Neural cell (in vitro differentiated cells): ENCODE measurements around the gene SHMT1.

ENCODE experiments used
- CTCF ChIP-seq: fragments of 450-650 bp; IDR thresholded peaks from 2 replicates; pipeline ENCODE4 v1.5.1; 2014; ENCODE audit warnings: antibody characterized with exemption, mild to moderate bottlenecking, moderate library complexity; ENCODE audit not compliant: poor library complexity, severe bottlenecking
- EP300 ChIP-seq: fragments of 450-650 bp; conservative IDR thresholded peaks from 2 replicates; pipeline ENCODE4 v1.6.1; 2014; ENCODE audit warnings: antibody characterized with exemption, mild to moderate bottlenecking, moderate library complexity; ENCODE audit not compliant: poor library complexity, severe bottlenecking
- EZH2 ChIP-seq: fragments of 200-600, 300-800 bp; shearing (Covaris generic), sonication (generic); IDR thresholded peaks from 2 replicates; pipeline ENCODE4 v1.6.1; 2014; ENCODE audit warnings: antibody characterized with exemption, low read length, borderline replicate concordance, mild to moderate bottlenecking; ENCODE audit not compliant: insufficient read depth, poor library complexity, severe bottlenecking
- MXI1 ChIP-seq: fragments of 450-650 bp; conservative IDR thresholded peaks from 2 replicates; pipeline ENCODE4 v1.6.1; 2014; ENCODE audit warnings: antibody characterized with exemption, mild to moderate bottlenecking; ENCODE audit not compliant: poor library complexity, severe bottlenecking
- POLR2AphosphoS5 ChIP-seq: IDR thresholded peaks from 2 replicates; pipeline ENCODE4 v1.6.1; 2012
- SMC3 ChIP-seq: fragments of 450-650 bp; conservative IDR thresholded peaks from 2 replicates; pipeline ENCODE4 v1.6.1; 2014; ENCODE audit warnings: antibody characterized with exemption, mild to moderate bottlenecking, moderate library complexity; ENCODE audit not compliant: poor library complexity
- TAF1 ChIP-seq: IDR thresholded peaks from 2 replicates; pipeline ENCODE4 v1.6.1; 2012; ENCODE audit warnings: low read depth
- TF ChIP-seq, protein P1 (sequence below): IDR thresholded peaks from 2 replicates; pipeline ENCODE4 v1.6.1; 2012; ENCODE audit warnings: borderline replicate concordance

GRCh38 chr17:18314731-18315561, 48.4 kb downstream of the SHMT1 start, which contains the start of the genes SMCR8 and TOP3A:
- TF ChIP-seq EZH2 (no peak), CTCF (no peak), EP300 (peak; percentile 42), POLR2AphosphoS5 (peak; percentile 78), SMC3 (peak; percentile 52), TAF1 (peak; percentile 49), MXI1 (peak; percentile 95)
- TF ChIP-seq, protein P1, sequence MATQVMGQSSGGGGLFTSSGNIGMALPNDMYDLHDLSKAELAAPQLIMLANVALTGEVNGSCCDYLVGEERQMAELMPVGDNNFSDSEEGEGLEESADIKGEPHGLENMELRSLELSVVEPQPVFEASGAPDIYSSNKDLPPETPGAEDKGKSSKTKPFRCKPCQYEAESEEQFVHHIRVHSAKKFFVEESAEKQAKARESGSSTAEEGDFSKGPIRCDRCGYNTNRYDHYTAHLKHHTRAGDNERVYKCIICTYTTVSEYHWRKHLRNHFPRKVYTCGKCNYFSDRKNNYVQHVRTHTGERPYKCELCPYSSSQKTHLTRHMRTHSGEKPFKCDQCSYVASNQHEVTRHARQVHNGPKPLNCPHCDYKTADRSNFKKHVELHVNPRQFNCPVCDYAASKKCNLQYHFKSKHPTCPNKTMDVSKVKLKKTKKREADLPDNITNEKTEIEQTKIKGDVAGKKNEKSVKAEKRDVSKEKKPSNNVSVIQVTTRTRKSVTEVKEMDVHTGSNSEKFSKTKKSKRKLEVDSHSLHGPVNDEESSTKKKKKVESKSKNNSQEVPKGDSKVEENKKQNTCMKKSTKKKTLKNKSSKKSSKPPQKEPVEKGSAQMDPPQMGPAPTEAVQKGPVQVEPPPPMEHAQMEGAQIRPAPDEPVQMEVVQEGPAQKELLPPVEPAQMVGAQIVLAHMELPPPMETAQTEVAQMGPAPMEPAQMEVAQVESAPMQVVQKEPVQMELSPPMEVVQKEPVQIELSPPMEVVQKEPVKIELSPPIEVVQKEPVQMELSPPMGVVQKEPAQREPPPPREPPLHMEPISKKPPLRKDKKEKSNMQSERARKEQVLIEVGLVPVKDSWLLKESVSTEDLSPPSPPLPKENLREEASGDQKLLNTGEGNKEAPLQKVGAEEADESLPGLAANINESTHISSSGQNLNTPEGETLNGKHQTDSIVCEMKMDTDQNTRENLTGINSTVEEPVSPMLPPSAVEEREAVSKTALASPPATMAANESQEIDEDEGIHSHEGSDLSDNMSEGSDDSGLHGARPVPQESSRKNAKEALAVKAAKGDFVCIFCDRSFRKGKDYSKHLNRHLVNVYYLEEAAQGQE = peak; percentile 84
